ENCODE results near the gene ERAP2. TPM values are rescaled to one million over a fixed set of nuclear protein-coding genes. Genes with fewer than 3 reads are reported as not detected.

ERAP2 gene
- total RNA-seq, 2 experiments from 2014 or later, result 43.0 to 44.5 TPM

- Mint-ChIP-seq H3K4me3 (no peak overlapping the region), H3K27ac (no peak overlapping the region), H3K9me3 (no peaks in the 10 kb centered on the region), H3K36me3 (ENCODE audit: low read depth) (peaks cover 34% of the 10 kb centered on the region), H3K27me3 (no peaks in the 10 kb centered on the region), H3K4me1 (ENCODE audit: low read depth) (peaks cover 76% of the 10 kb centered on the region)
- DNase-seq, result no peak
- POLR2A ChIA-PET, result interaction anchor here (0.9 to 3.0 kb wide), 4 partner anchors 7 to 67 kb away, joined by 3 to 10 read pairs (median 3); partner anchors contain the start of gene ERAP2
- TF ChIP-seq CTCF (IDR thresholded peaks at IDR 0.05), result no peak
- intact Hi-C loops (cut with micrococcal nuclease), result no loop called here
- no peak for ATAC-seq
- CTCF ChIA-PET, result interaction anchor here (5.8 kb wide), 1 partner anchor 74 kb away, joined by 30 read pairs; no protein-coding TSS in a partner anchor
Measured at GRCh38 chr5:96942911-96943310, 66.6 kb downstream of the ERAP2 start.

DNA sequence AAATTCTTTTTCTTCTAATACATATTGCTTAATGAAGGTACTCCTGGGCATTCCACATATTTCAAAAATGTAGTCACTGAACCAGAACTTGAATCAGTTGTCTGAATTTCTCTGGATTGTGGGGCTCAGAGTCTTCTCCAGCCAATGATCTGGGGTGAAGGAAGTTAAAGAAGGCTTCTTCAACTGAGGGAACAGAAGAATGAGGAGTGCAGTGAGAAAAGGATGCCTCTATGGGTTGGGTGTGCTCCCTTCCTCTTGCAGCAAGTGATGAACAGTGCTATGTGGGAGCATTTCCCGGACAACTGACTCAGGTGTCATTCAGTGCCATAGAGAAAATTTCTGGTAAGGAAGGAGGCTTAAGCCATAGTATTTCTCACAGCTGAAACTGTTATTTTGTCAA lies 67.5 kb downstream of the ERAP2 start:
- no peak overlapping the region for H3K4me3 Mint-ChIP-seq
- TF ChIP-seq CTCF (IDR thresholded peaks at IDR 0.05), result no peak
- POLR2A ChIA-PET, result interaction anchor here (0.8 to 1.2 kb wide), 4 partner anchors 8 to 68 kb away, joined by 3 read pairs; partner anchors contain the start of genes ERAP2 and LNPEP
- ATAC-seq, result no peak
- H3K27me3 Mint-ChIP-seq, result no peaks in the 10 kb centered on the region
- peak overlapping the region; percentile 34 for H3K27ac Mint-ChIP-seq
- no peaks in the 10 kb centered on the region for H3K9me3 Mint-ChIP-seq
- H3K4me1 Mint-ChIP-seq (ENCODE audit: low read depth), result peaks cover 73% of the 10 kb centered on the region
- intact Hi-C loops (cut with micrococcal nuclease), result no loop called here
- H3K36me3 Mint-ChIP-seq (ENCODE audit: low read depth), result peaks cover 27% of the 10 kb centered on the region
- CTCF ChIA-PET, result no interaction called here
- no peak for DNase-seq

DNA sequence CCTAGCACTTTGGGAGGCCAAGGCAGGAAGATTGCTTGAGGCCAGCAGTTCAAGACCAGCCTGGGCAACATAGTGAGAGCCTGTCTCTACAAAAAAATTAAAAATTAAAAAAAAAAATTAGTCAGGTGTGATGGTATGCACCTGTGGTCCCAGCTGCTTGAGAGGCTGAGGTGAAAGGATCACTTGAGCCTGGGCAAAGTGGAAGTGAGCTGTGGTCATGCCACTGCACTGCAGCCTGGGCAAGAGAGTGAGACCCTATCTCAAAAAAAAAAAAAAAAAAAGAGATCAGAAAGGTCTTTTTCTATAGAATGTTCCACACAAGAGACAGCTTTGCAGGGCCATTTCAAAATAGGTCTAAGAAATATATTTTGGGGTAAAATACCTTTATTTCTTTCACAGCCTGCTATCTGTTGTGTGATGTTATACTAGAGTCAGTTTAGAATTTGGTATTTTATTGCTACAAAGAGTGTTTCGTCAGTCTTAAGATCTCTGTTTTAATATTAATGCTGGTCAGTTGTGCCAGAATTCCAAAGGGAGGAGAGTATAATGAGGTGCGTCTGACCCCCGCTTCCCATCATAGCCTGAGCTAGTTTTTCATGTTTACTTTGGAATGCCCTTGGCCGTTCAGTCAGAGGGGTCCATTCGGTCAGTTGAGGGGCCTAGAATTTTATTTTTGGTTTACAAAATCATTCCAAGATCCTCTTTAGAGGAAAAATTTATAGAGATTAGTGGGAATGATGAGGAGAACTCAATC lies 69.0 kb downstream of the ERAP2 start:
- Mint-ChIP-seq H3K4me3 (no peak overlapping the region), H3K4me1 (ENCODE audit: low read depth) (peaks cover 76% of the 10 kb centered on the region), H3K27me3 (no peaks in the 10 kb centered on the region), H3K36me3 (ENCODE audit: low read depth) (peaks cover 38% of the 10 kb centered on the region), H3K27ac (no peak overlapping the region), H3K9me3 (peaks cover 9% of the 10 kb centered on the region)
- ATAC-seq (no peak), DNase-seq (no peak)
- intact Hi-C loops (cut with micrococcal nuclease), result no loop called here
- ChIA-PET CTCF (interaction anchor here (1.1 to 1.9 kb wide), 5 partner anchors 15 to 216 kb away, joined by 3 to 7 read pairs (median 4); no protein-coding TSS in a partner anchor), POLR2A (interaction anchor here (1.1 to 1.7 kb wide), 2 partner anchors 9 to 12 kb away, joined by 3 to 6 read pairs; partner anchors contain the start of gene LNPEP)
- no peak for TF ChIP-seq CTCF (IDR thresholded peaks at IDR 0.05)

DNA sequence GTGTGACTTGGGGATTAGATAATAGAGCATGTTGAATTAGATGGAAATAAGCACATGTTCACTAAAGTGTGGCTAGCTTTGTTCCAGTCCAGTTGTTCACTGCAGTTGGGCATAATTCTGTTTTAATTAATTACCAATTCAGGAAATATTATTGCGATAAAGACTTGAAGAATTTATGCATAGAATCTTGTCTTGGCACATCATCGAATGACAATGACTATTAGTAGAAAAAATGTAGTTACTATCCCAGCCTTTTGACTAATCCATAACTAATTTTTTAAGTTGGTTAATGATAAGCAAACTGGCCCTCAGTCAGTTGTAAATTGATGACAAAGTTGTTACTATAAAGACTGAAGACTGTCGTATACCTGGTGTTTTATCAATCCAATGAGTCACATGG lies 70.1 kb downstream of the ERAP2 start:
- Mint-ChIP-seq H3K36me3 (ENCODE audit: low read depth) (peaks cover 37% of the 10 kb centered on the region), H3K9me3 (peaks cover 13% of the 10 kb centered on the region), H3K4me1 (ENCODE audit: low read depth) (peaks cover 73% of the 10 kb centered on the region), H3K4me3 (no peak overlapping the region), H3K27ac (no peak overlapping the region), H3K27me3 (no peaks in the 10 kb centered on the region)
- no peak for TF ChIP-seq CTCF (IDR thresholded peaks at IDR 0.05)
- CTCF ChIA-PET, result interaction anchor here (1.1 to 1.9 kb wide), 6 partner anchors 12 to 215 kb away, joined by 3 to 7 read pairs (median 4); no protein-coding TSS in a partner anchor
- DNase-seq (no peak), ATAC-seq (no peak)
- POLR2A ChIA-PET, result interaction anchor here (0.6 to 1.7 kb wide), 2 partner anchors 10 to 22 kb away, joined by 3 to 6 read pairs; partner anchors contain the start of gene LNPEP
- intact Hi-C loops (cut with micrococcal nuclease), result no loop called here

Data from activated CD8-positive, alpha-beta T cell treated with anti-CD3 and anti-CD28 coated beads for 36 hours (primary cell).